ENCODE measurements around the gene DNAI4. TPM values are rescaled to one million over a fixed set of nuclear protein-coding genes. Genes with fewer than 3 reads are reported as not detected.

DNAI4 gene
- total RNA-seq, 4 donors from 2014 or later, result 1.8 to 12.4 (median 3.3) TPM

DNA sequence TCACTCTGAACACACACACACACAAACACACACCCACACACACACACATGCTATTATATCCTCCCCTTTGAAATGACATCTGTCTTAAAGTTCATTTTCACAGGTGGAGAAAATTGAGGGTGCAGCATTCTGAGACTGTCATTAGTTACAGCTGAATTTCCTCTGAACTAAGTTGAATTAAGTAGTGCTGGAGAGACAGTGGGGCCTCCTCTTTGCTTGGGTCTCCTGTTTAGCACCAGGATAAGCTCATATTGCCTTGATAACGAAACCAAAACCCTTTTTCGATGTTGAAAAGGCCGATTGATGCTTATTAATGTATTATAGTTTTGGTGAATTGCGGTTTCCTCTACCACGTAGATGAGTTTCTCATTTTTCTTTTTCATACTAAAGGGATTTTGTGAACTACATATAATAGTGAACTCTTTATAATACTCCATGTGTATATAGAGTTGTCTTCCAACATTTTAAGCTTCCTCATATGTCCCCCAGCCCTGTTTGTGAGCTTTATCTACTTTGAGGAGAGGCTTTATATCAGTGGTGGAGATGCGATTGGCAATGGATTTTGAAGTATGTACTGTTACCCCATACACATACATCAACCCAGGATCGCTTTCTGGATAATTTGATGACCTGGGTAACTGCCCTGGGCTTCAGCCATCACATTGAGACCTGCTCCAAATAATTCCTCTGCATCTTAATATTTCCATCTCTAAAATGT, 155.0 kb downstream of the DNAI4 start:
- no peak for DNase-seq
- Histone ChIP-seq H3K36me3 (no peaks in the 10 kb centered on the region), H3K27me3 (no peaks in the 10 kb centered on the region), H3K27ac (no peak overlapping the region), H3K4me1 (no peaks in the 10 kb centered on the region), H3K9me3 (no peaks in the 10 kb centered on the region), H3K4me3 (no peak overlapping the region)
- no peak for TF ChIP-seq CTCF (IDR thresholded peaks at IDR 0.05)
- TF ChIP-seq POLR2A (IDR thresholded peaks at IDR 0.05), result no peak

DNA sequence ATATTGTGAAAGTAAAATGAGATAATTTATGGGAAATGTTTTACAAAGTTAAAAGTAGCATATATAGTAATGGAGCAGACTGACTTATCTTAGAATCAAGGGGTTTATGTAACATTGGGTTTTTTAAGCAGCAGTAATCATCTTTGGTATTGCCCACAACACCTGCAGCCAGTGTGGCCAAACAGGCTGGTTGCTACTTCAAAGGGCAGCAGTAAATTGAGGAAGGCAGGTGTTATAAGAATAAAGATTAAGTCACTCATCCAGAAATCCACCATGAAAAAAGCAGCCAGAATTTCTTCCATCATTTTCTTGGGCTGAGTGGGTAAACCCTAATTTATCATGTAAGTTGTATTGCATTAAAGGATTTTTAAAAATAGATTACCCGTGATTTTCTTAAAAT, 155.7 kb downstream of the DNAI4 start:
- no peaks in the 10 kb centered on the region for H3K9me3 ChIP-seq
- TF ChIP-seq POLR2A (IDR thresholded peaks at IDR 0.05) (no peak), CTCF (IDR thresholded peaks at IDR 0.05) (no peak)
- H3K4me3 ChIP-seq, result no peak overlapping the region
- no peaks in the 10 kb centered on the region for H3K27me3 ChIP-seq
- H3K4me1 ChIP-seq, result no peaks in the 10 kb centered on the region
- no peak for DNase-seq
- no peaks in the 10 kb centered on the region for H3K36me3 ChIP-seq
- no peak overlapping the region for H3K27ac ChIP-seq

DNA sequence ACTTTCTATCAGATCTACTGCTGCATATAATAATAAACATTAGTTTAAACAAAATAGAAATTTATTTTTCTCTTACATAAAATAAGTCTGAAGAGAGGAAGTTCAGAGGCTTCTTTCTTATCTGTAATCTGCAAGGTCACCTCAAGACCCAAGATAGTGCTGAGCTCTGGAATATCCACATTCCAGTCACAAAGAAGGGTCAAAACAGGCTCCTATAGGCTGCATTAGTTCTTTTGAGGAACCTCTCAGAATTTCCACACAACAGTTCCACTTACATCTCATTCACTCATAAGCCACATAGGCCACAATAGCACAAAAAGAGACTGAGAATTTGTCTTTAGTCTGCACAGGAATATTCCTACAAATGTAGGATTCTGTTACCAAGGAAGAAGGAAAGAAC, 157.0 kb downstream of the DNAI4 start:
- TF ChIP-seq CTCF (IDR thresholded peaks at IDR 0.05), result no peak
- no peak for TF ChIP-seq POLR2A (IDR thresholded peaks at IDR 0.05)
- DNase-seq, result no peak
- no peak overlapping the region for H3K27ac ChIP-seq

GRCh38 chr1:66764994-66765578, 159.6 kb downstream of the DNAI4 start:
- H3K4me3 ChIP-seq, result no peak overlapping the region
- no peaks in the 10 kb centered on the region for H3K9me3 ChIP-seq
- no peak for TF ChIP-seq POLR2A (IDR thresholded peaks at IDR 0.05)
- TF ChIP-seq CTCF (IDR thresholded peaks at IDR 0.05), result peak; percentile 30 to 78 (median 75)
- DNase-seq, result peak in 2 of 3 donors; percentile 45 to 64
- H3K27me3 ChIP-seq, result no peaks in the 10 kb centered on the region
- no peaks in the 10 kb centered on the region for H3K4me1 ChIP-seq
- no peak overlapping the region for H3K27ac ChIP-seq
- no peaks in the 10 kb centered on the region for H3K36me3 ChIP-seq

More for the DNA sequence above, 157.0 kb downstream of the DNAI4 start:
- Histone ChIP-seq H3K4me1 (no peaks in the 10 kb centered on the region), H3K4me3 (no peak overlapping the region), H3K36me3 (no peaks in the 10 kb centered on the region), H3K9me3 (no peaks in the 10 kb centered on the region), H3K27me3 (no peaks in the 10 kb centered on the region)

Other genes starting within 250 kb of the DNAI4 start
- gene DYNLT5, start 172.4 kb downstream of the DNAI4 start, total RNA-seq, result 1 to 10 TPM in 1 of 4 donors, under 1 TPM in 1, not detected in 2; 0.88 to 4.1 TPM
- gene INSL5, start 123.6 kb downstream of the DNAI4 start, total RNA-seq, result not detected
- gene MIER1, start 134 bp upstream of the DNAI4 start, total RNA-seq, result 10 to 100 TPM; 25.3 to 56.1 (median 39.5) TPM
- gene SLC35D1, start 129.3 kb upstream of the DNAI4 start, total RNA-seq, result 10 to 100 TPM in 3 of 4 donors, 1 to 10 TPM in 1; 8.3 to 54.3 (median 31.8) TPM
- not detected for gene C1orf141, start 210.1 kb upstream of the DNAI4 start, total RNA-seq
- 1 to 10 TPM in 1 of 4 donors, not detected in 3; 1.6 TPM for gene IL23R, start 241.6 kb upstream of the DNAI4 start, total RNA-seq

Data from Peyer's patch (tissue), 4 donors.